GM12875 (cell line): ENCODE data around the gene NPB.

Experiments used
- H3K4me3 ChIP-seq: one replicate; pipeline ENCODE4 v1.5.1; 2011; ENCODE audit warnings: low read depth, low read length, control low read depth
- TF ChIP-seq, protein P1 (sequence below): IDR thresholded peaks from 2 replicates; pipeline ENCODE4 v1.5.1; 2011; ENCODE audit warnings: low read depth, mild to moderate bottlenecking, control low read depth, inconsistent platforms, low read length, moderate library complexity, borderline replicate concordance; ENCODE audit not compliant: insufficient read depth

NPB gene

DNA sequence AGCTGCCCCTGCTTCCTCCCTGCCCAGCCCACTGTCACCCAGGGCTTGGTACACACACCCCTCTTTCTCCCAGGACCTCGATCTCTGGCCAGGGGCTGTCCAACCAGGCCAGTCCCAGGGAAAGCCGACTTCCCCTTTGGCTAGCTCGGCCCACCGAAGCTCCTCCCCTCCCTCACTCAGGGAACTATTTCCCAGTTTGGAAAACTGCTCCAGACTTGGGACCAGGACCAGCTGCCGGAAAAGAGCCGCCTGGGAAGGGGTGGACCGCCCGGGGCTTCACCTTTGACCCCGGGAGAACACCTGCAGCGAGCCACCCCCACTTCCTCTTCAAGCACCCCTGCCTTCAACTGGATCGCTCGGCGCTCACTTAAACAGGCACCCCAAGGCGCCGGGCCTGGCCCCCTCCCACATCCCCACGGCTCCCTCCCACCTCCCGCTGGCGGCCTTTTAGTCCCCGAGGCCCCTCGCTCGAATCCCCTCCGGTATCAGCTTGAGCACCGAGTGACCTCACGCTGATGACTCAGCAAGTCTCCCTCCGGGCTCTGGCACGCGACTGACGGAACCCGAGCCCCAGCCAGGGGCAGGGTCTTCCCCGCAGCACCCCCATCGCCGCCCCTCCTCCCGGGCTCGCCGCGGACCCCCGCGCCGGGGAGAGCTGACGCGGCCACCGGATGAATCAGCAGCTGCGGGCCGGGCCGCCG, 24.6 kb downstream of the NPB start:
- TF ChIP-seq, protein P1, sequence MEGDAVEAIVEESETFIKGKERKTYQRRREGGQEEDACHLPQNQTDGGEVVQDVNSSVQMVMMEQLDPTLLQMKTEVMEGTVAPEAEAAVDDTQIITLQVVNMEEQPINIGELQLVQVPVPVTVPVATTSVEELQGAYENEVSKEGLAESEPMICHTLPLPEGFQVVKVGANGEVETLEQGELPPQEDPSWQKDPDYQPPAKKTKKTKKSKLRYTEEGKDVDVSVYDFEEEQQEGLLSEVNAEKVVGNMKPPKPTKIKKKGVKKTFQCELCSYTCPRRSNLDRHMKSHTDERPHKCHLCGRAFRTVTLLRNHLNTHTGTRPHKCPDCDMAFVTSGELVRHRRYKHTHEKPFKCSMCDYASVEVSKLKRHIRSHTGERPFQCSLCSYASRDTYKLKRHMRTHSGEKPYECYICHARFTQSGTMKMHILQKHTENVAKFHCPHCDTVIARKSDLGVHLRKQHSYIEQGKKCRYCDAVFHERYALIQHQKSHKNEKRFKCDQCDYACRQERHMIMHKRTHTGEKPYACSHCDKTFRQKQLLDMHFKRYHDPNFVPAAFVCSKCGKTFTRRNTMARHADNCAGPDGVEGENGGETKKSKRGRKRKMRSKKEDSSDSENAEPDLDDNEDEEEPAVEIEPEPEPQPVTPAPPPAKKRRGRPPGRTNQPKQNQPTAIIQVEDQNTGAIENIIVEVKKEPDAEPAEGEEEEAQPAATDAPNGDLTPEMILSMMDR, result no peak
- H3K4me3 ChIP-seq, result peak overlapping the region; percentile 84

DNA sequence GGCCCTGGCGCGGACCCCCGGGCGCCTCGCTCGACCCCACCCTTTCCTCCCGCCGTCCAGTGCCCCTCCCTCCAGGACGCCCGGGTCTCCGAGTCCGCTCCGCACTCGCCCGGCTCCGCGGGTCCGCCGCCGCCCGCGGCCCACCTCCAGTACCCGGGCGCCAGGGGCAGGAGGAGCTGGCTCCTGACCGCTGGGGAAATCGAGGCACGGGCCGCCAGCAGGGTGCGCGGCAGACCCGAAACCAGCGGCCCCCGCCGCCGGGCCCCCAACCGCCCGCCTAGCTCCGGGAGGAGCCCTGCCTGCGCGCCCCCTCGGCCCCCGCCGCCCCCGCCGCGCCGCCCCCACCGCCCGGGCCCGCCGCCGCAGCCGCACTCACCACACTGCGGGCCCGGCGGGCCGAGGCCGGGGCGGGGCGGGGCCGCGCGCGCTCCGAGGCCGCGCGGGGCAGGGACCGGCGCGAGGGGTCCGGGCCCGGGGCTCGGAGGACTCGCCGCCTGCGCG, 25.2 kb downstream of the NPB start:
- TF ChIP-seq, protein P1, result no peak

DNA sequence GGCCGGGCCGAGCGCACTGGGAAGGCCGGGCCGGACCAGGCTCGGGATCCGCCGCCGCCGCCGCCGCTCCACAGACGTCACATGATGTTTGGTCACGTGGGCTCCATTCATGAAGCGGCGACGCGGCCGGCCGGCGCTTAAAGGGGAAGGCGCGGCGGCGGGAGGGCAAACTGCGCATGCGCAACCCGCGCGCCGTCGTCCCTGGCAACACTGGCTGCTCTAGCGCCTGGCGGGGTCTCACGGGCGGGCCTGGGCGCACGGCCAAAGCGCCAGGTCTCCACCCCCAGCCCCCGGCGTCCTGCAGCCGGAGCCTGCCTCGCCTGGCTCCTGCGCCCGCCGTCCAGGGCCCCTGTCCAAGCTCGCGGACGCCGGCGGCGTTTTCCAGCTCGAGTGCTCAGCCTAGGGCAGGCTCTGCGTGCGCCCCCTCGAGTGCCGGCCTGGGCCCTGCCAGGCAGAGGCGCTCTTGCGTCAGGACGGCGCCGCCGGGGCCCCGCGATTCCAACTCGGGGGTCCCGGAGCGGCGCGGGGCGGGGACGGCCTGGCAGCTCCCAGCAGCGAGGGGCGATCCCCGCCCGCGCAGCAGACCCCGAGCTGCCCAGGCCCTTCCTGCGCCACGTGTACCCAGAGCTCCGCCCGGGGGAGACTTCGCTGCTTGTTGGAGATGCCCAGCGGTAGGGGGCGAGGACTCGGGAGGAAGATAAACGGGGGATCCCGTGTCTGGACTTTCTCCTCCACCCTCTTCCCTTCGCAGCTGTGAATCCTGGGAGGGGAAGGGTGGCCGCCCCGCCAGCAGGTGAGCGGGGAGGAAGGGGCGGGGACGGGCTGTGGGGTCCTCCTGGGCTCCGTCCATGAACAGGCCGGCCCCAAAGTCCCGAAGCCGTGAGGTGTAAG, 25.9 kb downstream of the NPB start, which contains the start of gene MAFG:
MAFG (minus strand) TSS at position 83 of the 891 bp plus-strand sequence. CDS start 4,550 bp downstream, outside the sequence.
- TF ChIP-seq, protein P1, result peak; percentile 50
- peak within 1 kb of the TSS; percentile 84 for H3K4me3 ChIP-seq

More for the DNA sequence above, 25.2 kb downstream of the NPB start:
- peak overlapping the region; percentile 84 for H3K4me3 ChIP-seq

DNA sequence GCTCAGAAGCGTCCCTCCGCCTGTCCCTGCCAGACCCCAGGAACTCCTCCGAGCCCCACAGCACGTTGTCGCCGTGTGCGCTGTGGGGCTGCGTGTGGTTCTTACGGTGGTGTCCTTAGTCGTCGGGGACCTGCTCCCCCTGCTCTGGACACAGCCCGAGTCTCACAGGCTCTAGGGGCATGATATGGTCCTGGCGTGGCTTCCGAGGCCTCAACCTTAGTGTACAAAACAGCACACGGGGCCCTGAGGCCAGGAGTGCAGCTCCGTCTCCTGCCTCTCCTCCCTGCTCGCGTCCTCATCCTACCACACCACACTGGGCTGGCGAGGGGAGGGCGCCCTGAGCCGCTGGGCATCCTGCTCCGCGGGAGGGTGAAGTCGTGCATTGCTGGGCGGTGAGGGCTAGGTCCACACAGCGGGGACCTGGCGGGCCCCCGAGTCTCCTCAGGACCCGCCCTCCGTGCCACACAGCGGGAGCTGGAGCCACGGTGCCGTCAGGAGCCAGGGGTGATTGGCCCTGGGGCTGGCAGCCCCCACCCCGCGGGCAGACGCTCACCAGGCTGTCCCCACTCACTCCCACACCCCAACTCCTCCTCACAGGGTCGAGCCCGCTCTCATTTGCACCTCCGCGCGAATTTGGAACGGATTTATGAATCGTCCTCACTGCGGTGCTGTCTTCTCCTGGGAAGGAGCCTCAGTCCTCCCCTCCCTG, 26.7 kb downstream of the NPB start:
- H3K4me3 ChIP-seq, result peak overlapping the region; percentile 84
- TF ChIP-seq, protein P1, result no peak

DNA sequence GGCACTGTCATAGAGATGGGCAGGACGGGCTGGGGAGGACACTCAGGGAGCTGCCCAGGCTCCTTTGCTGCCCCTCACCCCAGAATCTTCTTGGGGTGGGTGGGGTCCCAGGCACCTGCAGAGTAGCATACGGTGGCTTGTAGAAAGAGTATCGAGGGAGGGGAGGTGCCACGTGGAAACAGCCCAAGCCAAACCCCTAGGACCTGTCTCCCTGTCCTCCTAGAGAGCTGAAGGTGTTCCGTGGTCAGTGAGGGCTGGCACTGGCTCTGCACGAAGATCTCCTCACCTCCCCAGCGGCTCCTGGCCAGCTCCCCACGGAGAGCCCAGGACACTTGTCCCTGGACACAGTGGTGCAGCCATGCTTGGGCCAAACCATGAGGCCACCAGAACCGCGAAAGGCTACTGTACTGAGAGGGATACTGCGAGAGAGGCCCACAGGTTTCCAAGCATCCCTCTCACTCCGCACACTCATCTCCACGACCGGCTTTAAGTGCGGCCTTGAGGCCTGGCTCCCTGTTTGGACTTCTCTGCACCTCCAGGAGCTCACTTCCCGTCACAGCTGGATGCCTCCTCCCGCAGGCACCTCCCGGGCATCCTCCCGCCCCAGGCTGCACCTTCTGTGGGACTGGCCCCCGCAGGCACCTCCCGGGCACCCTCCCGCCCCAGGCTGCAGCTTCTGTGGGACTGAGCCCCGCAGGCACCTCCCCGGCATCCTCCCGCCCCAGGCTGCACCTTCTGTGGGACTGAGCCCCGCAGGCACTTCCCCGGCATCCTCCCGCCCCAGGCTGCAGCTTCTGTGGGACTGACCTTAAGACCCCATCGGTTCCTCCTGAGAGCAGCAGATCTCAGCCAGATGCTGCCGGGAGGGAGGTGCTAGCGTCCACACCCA, 27.5 kb downstream of the NPB start:
- H3K4me3 ChIP-seq, result no peak overlapping the region
- TF ChIP-seq, protein P1, result no peak
